Inferior parietal cortex (tissue), 1 donor: Measurements from ENCODE around the gene YLPM1.

Source experiments
- DNase-seq: peaks from one replicate; pipeline ENCODE4 v3.0.0-alpha.2; 2016; ENCODE audit errors: extremely low spot score

The YLPM1 gene

DNA sequence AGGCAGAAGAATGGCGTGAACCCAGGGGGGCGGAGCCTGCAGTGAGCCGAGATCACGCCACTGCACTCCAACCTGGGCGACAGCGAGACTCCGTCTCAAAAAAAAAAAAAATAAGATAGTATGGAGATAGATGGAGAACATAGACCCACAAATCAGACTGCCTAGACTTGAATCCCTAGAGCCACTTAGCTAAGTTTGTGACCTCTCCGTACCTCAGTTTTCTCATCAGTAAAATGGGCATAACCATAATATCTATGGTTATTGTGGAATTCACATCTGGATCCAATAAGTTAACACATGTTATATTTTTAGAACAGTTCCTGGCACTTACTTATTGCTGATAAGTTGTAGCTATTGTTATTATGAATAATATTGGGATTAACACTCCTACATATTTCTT lies 105.6 kb downstream of the YLPM1 start:
- DNase-seq: no peak

DNA sequence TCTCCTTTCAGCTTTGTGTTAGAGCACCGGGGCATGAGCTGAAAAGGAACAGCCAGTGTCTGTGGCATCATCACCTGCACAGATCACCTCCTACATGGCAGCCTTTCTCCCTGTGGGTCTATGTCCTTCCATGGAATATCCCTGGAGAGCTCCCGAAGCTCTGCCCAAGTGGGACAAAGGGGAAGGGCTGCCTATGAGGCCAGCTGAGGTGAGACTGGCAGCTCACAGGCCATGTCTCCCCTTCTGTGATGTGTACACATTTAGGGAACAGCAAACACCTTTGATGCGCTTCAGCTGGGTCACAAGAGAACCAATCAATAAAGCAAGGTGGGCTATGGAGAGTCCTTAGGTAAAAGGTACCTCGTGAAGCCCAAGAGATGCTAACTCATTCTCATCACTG lies 108.7 kb downstream of the YLPM1 start:
- no peak for DNase-seq

DNA sequence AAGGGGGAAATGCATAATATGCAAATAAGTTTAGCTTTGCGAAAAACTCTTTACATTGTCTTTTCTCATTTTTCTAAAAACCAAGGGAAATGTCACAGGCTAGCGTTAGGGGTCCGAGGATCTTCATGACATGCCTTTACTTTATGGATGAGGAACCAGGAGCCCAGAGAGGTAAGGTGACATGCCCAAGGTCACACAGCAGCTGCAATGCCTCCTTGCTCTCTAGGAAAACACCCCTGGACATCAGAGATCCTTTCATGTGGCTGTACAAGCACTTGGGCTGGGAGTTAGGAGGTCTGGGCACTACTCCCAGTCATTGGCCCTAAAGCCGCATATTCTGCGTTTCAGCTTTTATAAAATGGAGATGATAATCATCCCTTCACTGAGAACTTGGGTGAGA lies 112.1 kb downstream of the YLPM1 start:
- no peak for DNase-seq

DNA sequence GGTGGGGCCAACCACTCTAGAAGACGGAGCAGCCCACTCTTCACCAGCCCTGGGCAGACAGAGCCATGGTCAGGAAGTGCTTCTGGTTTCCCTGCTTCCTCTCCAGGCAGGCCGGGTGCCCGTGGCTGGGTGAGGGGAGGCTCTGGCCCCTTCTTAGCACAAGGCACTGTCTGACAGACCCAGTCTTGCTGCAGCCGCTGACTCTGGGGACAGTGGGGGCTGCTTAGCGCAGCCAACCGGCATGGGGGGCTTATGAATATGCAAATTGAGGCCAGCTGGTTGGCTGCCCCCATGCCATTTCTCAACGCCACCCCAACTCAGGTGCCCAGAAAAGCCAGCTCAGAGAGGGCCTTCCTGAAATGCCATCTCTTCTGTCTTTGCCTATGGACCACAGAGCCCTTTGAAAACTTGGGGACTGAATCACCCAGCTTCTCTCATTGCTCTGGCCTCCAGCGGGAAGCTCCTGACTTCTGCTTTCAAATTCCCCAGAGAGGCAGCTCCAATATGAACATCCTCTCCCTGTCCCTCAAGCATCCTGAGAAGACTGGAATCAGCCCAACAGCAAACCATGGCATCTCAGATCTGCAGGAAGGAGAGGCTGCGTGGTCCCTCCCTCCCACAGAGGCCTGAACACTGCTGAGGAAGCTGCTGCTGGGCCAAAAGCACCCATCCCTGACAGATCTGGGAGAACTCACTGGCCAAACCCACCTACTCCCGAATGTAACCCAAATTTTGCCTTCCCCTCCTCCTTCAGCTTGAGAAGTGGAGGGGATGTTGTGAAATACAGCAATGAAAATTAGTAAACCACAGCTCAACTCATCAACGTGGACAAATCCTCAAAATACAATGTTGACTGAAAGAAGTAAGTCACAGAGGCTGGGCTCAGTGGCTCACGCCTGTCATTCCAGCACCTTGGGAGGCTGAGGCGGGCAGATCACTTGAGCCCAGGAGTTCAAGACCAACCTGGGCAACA lies 113.1 kb downstream of the YLPM1 start, which contains the start of gene PROX2:
Gene PROX2, minus strand, starts transcription at position 205 of the 973 bp plus-strand sequence. CDS start 12,311 bp downstream, outside the sequence.
- DNase-seq: no peak

DNA sequence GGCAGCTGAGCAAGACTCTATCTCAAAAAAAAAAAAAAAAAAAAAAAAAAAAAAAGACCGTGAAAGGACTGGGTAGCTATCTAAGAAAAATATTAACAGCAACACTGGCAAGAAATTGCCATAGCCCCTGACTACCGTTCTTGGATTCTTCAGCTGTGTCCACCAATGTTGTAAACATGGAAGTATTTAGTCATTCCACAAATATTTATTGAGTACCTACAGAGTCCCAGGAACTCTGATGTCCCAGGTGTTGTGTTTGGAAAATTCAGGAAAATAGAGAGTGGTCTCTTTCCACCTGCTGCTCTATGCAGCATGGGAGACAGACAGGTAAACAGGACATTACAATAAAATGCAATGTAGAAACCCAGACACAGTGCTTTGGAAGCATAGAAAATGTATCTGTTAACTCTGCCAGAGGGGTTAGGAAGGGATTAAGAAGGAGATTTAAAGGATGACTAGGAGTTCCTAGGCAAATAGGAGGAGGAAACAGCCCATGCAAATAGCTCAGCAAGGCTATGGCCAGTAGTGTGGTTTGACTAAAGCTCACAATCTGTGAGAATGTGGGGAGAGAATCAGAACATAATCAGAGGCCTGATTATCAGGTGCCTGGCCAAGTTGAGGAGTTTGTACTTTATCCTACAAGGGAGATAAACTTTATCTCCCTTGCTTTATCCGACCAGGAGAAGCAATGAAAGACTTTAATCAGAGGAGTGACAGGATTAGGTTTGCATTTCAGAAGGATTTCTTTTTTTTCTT lies 116.5 kb downstream of the YLPM1 start:
- no peak for DNase-seq

DNA sequence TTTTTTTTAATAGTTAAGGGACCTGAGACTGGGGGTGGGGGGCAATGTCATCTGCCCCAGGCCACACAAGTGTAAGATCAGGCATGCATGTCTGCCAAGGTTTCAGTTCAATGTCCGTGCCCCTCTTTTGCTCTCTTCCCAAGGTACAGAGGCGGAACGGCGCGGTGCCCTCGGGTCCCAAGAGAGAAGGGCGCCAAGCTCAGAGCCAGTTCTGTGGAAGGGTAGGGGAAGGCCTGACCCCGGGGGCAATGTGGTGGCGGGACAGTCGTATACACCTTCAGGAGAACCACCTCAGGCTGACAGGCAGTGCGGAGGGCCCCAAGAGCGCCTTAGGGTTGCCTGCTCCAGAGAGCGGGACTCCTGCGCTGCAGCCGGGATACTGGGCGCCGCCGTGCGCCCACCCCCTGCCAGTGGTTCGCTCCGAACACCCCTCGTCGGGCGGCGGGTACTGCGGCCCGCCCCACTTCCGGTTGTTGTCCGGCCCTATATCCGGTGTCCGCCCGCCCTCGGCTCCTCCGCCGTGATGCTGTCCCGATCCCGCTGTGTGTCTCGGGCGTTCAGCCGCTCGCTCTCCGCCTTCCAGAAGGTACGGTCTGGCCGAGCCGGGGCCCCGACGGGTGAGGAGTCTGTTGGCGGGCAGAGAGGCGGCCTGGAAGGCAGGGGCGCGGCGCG lies 118.5 kb downstream of the YLPM1 start, which contains the start of gene DLST:
Gene DLST, plus strand, starts transcription at position 486 of the 672 bp plus-strand sequence. Its CDS starts 38 bp downstream, at position 524.
- DNase-seq: peak; percentile 84

DNA sequence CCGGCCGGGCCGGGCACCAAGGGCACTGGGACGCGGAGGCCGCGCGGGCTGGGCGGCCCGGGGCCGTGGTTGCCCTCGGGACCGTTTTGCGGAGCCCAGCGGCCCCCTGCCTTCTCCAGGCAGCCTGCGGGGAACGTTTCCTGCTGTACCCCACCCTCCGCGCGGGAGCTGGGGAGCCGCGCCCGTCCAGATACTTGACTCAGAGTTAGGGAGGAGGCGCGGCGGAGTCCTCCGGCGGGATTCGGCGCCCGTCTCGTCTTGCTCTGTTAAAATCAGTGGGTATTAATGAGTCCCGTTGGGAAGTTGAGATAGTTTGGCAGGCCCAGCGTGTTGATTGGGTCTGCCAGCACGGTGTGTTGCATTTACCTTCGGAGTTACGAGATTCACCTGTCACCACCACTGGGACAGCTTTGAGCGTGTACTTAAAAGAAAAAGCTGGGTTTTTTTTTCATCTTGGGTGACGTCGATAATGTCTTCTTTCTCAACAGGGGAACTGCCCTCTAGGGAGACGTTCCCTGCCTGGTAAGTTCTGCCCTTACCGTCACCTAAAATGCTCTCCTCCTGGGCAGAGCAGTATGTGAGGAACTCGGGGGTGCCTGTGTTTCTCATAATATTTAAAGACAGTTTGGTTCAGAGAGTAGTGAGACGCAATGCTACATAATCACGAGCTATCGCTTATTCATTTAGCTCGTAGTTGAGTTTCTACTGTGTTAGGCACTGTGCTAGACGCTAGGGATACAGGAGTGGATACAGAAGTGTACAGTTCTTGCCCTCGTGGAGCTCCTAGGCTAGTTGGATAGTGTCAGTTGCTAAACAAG lies 119.2 kb downstream of the YLPM1 start:
- DNase-seq: no peak
